CD14-positive monocyte (primary cell): Measurements from ENCODE around the gene SYNPO. TPM values are rescaled to one million over a fixed set of nuclear protein-coding genes. Genes with fewer than 3 reads are reported as not detected.

Experiments used
- DNase-seq, 3 donors: peaks; one replicate each; pipeline ENCODE4 v3.0.0-alpha.2; 2011 to 2022
- H2AFZ ChIP-seq: 2 replicates; pipeline ENCODE4 v1.6.0; 2012; ENCODE audit warnings: mild to moderate bottlenecking, low read depth, low read length, inconsistent platforms; ENCODE audit not compliant: insufficient read depth, poor library complexity, severe bottlenecking
- H3K27ac ChIP-seq, 2 donors: 1 replicate in 1 of 2; 2 replicates in 1 of 2; pipeline ENCODE4 v1.5.1; 2012 to 2013; ENCODE audit warnings: low read length in 2 of 2, control low read depth in 1 of 2, inconsistent platforms in 1 of 2, low read depth in 1 of 2, mild to moderate bottlenecking in 1 of 2
- H3K27me3 ChIP-seq, 2 donors: one replicate each; pipeline versions ENCODE4 v1.6.0 to v1.6.1; 2011 to 2013; ENCODE audit warnings: low read length in 2 of 2; ENCODE audit not compliant: control insufficient read depth in 2 of 2, insufficient read depth in 2 of 2
- H3K36me3 ChIP-seq, 2 donors: replicated peaks in 1 of 2; 1 replicate in 1 of 2; 2 replicates in 1 of 2; pipeline versions ENCODE4 v1.5.1 to v1.6.1; 2012 to 2013; ENCODE audit warnings: low read length in 2 of 2, control low read depth in 1 of 2, inconsistent platforms in 1 of 2, mild to moderate bottlenecking in 1 of 2; ENCODE audit not compliant: insufficient read depth in 2 of 2, control insufficient read depth in 1 of 2
- H3K4me1 ChIP-seq, 2 donors: 1 replicate in 1 of 2; 2 replicates in 1 of 2; pipeline versions ENCODE4 v1.5.1 to v1.6.1; 2012 to 2013; ENCODE audit warnings: low read length in 2 of 2, control low read depth in 1 of 2, inconsistent platforms in 1 of 2, mild to moderate bottlenecking in 1 of 2, moderate library complexity in 1 of 2; ENCODE audit not compliant: insufficient read depth in 2 of 2, control insufficient read depth in 1 of 2
- H3K4me2 ChIP-seq: replicated peaks from 2 replicates; pipeline ENCODE3; 2012; ENCODE audit warnings: low read length, moderate library complexity, mild to moderate bottlenecking; ENCODE audit not compliant: poor library complexity, severe bottlenecking; ENCODE audit errors: extremely low read depth
- H3K4me3 ChIP-seq, 3 experiments: fragments of 200-600 bp in 1 of 3; sonication (generic) in 1 of 3; replicated peaks in 1 of 3; 1 replicate in 2 of 3; 2 replicates in 1 of 3; pipeline ENCODE4 v1.5.1; 2011 to 2013; ENCODE audit warnings: low read length in 3 of 3, mild to moderate bottlenecking in 3 of 3, control low read depth in 2 of 3, low read depth in 2 of 3, inconsistent platforms in 1 of 3, moderate library complexity in 1 of 3
- H3K79me2 ChIP-seq: 2 replicates; pipeline ENCODE4 v1.6.0; 2012; ENCODE audit warnings: mild to moderate bottlenecking, control low read depth, inconsistent platforms, low read length, moderate library complexity; ENCODE audit not compliant: insufficient read depth
- H3K9ac ChIP-seq: 2 replicates; pipeline ENCODE4 v1.6.0; 2017; ENCODE audit warnings: low read length, mild to moderate bottlenecking; ENCODE audit not compliant: insufficient read depth, poor library complexity, severe bottlenecking
- H3K9me3 ChIP-seq, 2 donors: replicated peaks in 1 of 2; 1 replicate in 1 of 2; 2 replicates in 1 of 2; pipeline versions ENCODE4 v1.5.1 to v1.6.1; 2012 to 2013; ENCODE audit warnings: low read length in 2 of 2, control low read depth in 1 of 2; ENCODE audit not compliant: control insufficient read depth in 1 of 2, insufficient read depth in 1 of 2
- H4K20me1 ChIP-seq: 2 replicates; pipeline ENCODE4 v1.6.0; 2012; ENCODE audit warnings: mild to moderate bottlenecking, low read length, control low read depth, moderate library complexity; ENCODE audit not compliant: insufficient read depth
- H3K27ac Mint-ChIP-seq, 7 donors: one replicate each; pipeline ENCODE4 v1.8.0; 2020; ENCODE audit warnings: mild to moderate bottlenecking in 7 of 7, mixed read lengths in 7 of 7, moderate library complexity in 6 of 7, inconsistent platforms in 2 of 7
- H3K27me3 Mint-ChIP-seq, 3 donors: one replicate each; pipeline ENCODE4 v1.8.0; 2021 to 2022; ENCODE audit warnings: low read depth in 3 of 3, mild to moderate bottlenecking in 3 of 3, mixed read lengths in 3 of 3, moderate library complexity in 3 of 3, inconsistent platforms in 1 of 3
- H3K36me3 Mint-ChIP-seq, 2 donors: one replicate each; pipeline ENCODE4 v1.8.0; 2020; ENCODE audit warnings: mixed read lengths in 2 of 2, inconsistent platforms in 1 of 2, mild to moderate bottlenecking in 1 of 2
- H3K4me1 Mint-ChIP-seq: one replicate; pipeline ENCODE4 v1.8.0; 2020; ENCODE audit warnings: mild to moderate bottlenecking, mixed read lengths
- H3K4me3 Mint-ChIP-seq, 2 donors: one replicate each; pipeline ENCODE4 v1.8.0; 2020; ENCODE audit warnings: mild to moderate bottlenecking in 2 of 2, mixed read lengths in 2 of 2, moderate library complexity in 1 of 2
- H3K9me3 Mint-ChIP-seq, 7 donors: one replicate each; pipeline ENCODE4 v1.8.0; 2020 to 2022; ENCODE audit warnings: mixed read lengths in 7 of 7, mild to moderate bottlenecking in 6 of 7, moderate library complexity in 6 of 7, inconsistent platforms in 2 of 7
- WGBS: methylation state at CpG from one replicate; pipeline ENCODE4 v1.1.5; 2013; ENCODE audit warnings: missing lambda C conversion rate; ENCODE audit not compliant: insufficient coverage; 5-methylcytosine and 5-hydroxymethylcytosine counted together
- intact Hi-C, 2 donors: fragments of 100-400 bp; cut with micrococcal nuclease; formaldehyde crosslinking; loops; one replicate each; pipeline versions ENCODE4 v1.15.0 to v1.15.1; 2023
- polyA plus RNA-seq, 3 donors: library from polyadenylated mRNA; depleted of rRNA in 1 of 3; unstranded in 2 of 3; stranded (reverse) in 1 of 3; fragments of 300-500 nt in 2 of 3; fragments of >200 nt in 1 of 3; fragmentation: Illumina TruSeq in 2 of 3; gene quantifications; 1 replicate in 2 of 3; 2 replicates in 1 of 3; pipeline ENCODE4 v1.2.3, GENCODE V29; 2012 to 2021
- TF ChIP-seq, protein P1 (sequence below): fragments of 200-600 bp; IDR thresholded peaks from one replicate; pipeline ENCODE4 v1.8.0; 2022; ENCODE audit warnings: antibody characterized with exemption, mild to moderate bottlenecking

SYNPO gene
- polyA plus RNA-seq, 3 donors = not detected

DNA sequence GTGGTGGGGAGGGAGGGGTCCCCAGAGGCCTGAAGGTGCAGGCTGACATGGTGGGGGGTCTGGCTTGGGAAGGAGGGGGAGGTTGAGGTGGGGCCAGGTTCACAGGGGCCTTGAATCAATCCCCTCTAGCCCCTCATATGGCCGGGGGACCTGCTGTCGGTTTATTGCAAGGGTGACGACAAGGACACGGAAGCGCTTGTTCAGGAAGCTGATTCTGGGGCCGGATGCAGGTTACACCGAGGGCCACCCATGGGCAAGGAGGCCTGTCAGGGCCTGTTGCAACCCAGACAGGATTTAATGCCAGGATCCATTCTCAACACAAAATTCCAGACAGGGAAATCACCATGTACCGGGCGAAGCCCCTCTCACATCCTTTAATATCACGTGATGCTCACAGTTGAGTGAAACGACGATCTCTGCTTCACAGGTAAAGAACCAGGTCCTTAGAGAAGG is 41.6 kb upstream of the SYNPO start:
- H3K36me3 Mint-ChIP-seq = no peaks in the 10 kb centered on the region
- Histone ChIP-seq H3K36me3 (no peaks in the 10 kb centered on the region), H3K27ac (no peak overlapping the region), H3K4me1 (no peaks in the 10 kb centered on the region), H3K9me3 (no peaks in the 10 kb centered on the region), H3K4me2 (no peak overlapping the region), H2AFZ (no peak overlapping the region), H3K9ac (no peak overlapping the region), H4K20me1 (no peaks in the 10 kb centered on the region), H3K27me3 (no peaks in the 10 kb centered on the region), H3K79me2 (no peaks in the 10 kb centered on the region), H3K4me3 (no peak overlapping the region)
- H3K4me1 Mint-ChIP-seq = peaks cover 12% of the 10 kb centered on the region
- peaks cover 0 to 2% (median 1%) of the 10 kb centered on the region in 3 donors for H3K27me3 Mint-ChIP-seq
- WGBS = 86% methylated on average over 12 of the region's 12 CpGs
- TF ChIP-seq, protein P1, sequence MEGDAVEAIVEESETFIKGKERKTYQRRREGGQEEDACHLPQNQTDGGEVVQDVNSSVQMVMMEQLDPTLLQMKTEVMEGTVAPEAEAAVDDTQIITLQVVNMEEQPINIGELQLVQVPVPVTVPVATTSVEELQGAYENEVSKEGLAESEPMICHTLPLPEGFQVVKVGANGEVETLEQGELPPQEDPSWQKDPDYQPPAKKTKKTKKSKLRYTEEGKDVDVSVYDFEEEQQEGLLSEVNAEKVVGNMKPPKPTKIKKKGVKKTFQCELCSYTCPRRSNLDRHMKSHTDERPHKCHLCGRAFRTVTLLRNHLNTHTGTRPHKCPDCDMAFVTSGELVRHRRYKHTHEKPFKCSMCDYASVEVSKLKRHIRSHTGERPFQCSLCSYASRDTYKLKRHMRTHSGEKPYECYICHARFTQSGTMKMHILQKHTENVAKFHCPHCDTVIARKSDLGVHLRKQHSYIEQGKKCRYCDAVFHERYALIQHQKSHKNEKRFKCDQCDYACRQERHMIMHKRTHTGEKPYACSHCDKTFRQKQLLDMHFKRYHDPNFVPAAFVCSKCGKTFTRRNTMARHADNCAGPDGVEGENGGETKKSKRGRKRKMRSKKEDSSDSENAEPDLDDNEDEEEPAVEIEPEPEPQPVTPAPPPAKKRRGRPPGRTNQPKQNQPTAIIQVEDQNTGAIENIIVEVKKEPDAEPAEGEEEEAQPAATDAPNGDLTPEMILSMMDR = no peak
- peak overlapping the region in 1 of 7 donors; percentile 46 for H3K27ac Mint-ChIP-seq
- no peak overlapping the region for H3K4me3 Mint-ChIP-seq
- intact Hi-C loops = no loop called here
- no peak for DNase-seq
- H3K9me3 Mint-ChIP-seq = no peaks in the 10 kb centered on the region

DNA sequence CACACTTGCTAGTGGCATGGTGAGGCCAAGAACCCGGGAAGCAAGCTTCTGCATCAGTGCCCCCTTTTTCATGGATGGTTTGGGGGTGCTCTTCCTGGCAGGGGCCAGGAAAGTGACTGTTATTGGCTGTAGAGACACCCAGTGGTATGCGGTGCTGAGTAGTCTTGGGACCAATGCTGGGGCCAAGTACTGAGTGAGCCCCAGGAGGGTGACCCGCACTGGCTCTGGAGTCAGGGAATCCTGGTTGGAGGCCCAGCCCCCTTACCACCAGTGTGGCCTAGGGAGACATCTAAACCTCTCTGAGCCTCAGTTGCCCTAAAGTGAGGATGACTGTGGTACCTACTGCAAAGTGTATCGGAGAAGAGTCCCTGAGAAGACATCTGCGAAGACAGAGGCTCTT is 41.2 kb upstream of the SYNPO start:
- H3K9me3 Mint-ChIP-seq = no peaks in the 10 kb centered on the region
- no peak overlapping the region for H3K9ac ChIP-seq
- H3K4me3 Mint-ChIP-seq = no peak overlapping the region
- no peak overlapping the region for H2AFZ ChIP-seq
- intact Hi-C loops = no loop called here
- H3K27me3 ChIP-seq = no peaks in the 10 kb centered on the region
- no peaks in the 10 kb centered on the region for H3K36me3 Mint-ChIP-seq
- no peak for DNase-seq
- H3K4me3 ChIP-seq = no peak overlapping the region
- H3K27me3 Mint-ChIP-seq = peaks cover 0 to 2% (median 1%) of the 10 kb centered on the region in 3 donors
- no peaks in the 10 kb centered on the region for H4K20me1 ChIP-seq
- no peak overlapping the region for H3K27ac ChIP-seq
- TF ChIP-seq, protein P1 = no peak
- H3K79me2 ChIP-seq = no peaks in the 10 kb centered on the region
- H3K9me3 ChIP-seq = no peaks in the 10 kb centered on the region
- 79% methylated on average over 2 of the region's 5 CpGs for WGBS
- H3K4me2 ChIP-seq = no peak overlapping the region
- H3K27ac Mint-ChIP-seq = peak overlapping the region in 1 of 7 donors; percentile 46
- no peaks in the 10 kb centered on the region for H3K36me3 ChIP-seq
- peaks cover 12% of the 10 kb centered on the region for H3K4me1 Mint-ChIP-seq
- H3K4me1 ChIP-seq = no peaks in the 10 kb centered on the region
